Fibroblast of skin of abdomen (primary cell): ENCODE data around the gene LOX. TPM values are rescaled to one million over a fixed set of nuclear protein-coding genes. Genes with fewer than 3 reads are reported as not detected.

Experiments used
- DNase-seq: peaks from one replicate; pipeline ENCODE4 v3.0.0-alpha.2; 2013
- polyA plus RNA-seq, 2 experiments: library from polyadenylated mRNA; unstranded; fragments of 120-200 nt; gene quantifications; one replicate each; pipeline ENCODE4 v1.2.1, GENCODE V29; 2013; ENCODE audit not compliant: insufficient read length in 2 of 2

The LOX gene, protein sequence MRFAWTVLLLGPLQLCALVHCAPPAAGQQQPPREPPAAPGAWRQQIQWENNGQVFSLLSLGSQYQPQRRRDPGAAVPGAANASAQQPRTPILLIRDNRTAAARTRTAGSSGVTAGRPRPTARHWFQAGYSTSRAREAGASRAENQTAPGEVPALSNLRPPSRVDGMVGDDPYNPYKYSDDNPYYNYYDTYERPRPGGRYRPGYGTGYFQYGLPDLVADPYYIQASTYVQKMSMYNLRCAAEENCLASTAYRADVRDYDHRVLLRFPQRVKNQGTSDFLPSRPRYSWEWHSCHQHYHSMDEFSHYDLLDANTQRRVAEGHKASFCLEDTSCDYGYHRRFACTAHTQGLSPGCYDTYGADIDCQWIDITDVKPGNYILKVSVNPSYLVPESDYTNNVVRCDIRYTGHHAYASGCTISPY
- 755 TPM for polyA plus RNA-seq (2013, experiment 1 of 2; ENCODE audit: insufficient read length)
- polyA plus RNA-seq (2013, experiment 2 of 2; ENCODE audit: insufficient read length), result 753 TPM

DNA sequence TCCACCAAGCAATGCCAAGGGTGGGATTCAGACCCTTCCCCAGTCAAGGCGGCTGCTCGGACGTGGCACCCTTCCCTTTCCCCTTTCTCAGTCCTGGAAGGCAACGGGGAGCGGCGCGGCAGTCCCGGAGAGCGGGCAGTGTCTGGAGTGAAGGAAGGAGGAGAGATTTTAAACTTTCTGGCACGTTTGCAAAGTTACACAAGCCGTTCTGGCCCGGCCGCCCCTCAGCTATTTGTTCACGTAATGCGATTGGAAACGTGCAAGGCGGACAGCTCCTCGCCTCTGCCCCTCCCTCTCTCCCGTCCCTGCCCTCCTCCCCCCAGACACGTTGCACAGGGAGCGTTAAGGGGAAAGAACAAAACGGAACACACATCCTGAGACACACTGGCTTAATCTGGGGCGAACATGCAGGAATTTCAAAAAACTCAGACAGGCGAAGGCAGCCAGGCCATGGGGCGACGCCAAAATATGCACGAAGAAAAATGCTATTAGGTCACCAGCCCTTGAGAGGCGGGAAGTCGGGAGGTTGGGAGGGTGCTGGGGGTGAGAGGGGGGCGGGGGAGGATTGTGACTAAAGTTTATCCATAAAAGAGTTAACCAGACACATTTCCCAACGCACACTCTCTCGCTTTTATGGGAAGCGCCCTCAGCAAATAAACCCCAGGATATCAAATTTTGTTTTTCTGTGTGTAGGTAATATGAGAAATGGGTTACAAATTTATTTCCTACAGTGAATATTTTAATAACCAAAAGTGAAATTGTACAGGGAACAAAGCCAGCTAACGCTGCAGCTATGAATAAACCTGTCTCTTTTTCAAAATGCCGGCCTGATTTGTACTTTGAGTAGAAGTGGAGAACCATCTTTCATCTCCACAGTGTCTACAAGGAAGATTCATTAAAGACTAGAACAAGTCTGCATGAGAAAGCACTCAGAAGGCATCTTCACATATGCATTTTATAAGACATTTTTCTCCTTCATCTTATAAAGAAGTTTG, at the start of gene LOX:
TSS of gene LOX (minus strand) at position 144 of the 995 bp plus-strand sequence. CDS start 274 bp downstream, outside the sequence.
- DNase-seq, result peak; percentile 100

DNA sequence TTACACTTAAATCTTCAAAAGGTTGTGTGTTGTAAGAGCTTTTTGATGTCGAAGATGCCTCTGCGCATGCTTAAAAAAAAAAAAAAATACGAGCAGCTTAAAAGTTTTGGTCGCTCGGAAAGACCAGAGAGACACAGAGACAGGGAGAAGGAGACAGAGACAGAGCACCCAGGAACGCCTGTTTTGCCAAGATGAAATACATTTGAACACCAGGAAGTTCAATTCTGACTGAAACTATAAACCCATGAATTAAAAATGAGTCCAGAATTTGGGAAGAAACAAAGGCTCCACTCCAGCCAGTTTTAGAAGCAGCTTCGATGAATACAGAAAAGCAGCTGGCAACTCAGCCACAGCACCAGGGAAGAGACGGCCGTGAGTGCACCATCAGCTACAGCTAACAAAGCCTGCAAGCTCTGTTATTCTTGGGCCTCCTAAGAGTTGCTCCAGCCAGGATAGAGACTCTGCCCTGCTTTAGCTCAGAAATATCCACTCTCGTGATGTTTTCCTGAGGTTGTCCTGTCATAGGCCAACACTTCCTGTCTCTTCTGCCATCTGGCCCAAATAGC, 48.8 kb upstream of the LOX start:
- peak; percentile 40 for DNase-seq

DNA sequence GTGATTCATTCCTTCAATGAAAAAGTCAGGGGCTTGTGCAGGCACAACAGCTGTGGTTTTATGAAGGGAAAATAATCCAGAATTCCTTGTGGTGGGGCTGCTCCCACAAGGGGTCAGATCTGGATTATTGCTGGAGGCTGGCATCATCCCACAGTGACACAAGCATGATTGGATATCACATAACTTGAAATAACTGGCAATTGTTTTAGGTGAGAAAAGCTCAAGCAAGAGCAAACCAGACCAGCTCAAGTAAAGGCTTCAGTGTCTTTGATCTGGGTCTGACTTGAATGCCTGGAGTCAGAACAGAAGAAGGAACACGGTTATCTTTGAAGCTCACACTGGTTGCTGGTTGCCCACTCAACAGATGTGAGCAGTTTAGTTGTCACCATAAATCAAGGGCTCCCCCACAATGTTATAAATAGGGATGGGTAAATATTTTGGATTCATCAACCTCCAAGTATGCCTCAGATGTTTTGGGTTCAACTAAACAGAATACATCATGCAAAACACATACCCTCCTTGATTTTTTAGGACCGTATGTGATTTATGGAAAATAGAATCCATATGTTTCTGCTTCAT, 48.2 kb upstream of the LOX start:
- DNase-seq, result peak; percentile 88

DNA sequence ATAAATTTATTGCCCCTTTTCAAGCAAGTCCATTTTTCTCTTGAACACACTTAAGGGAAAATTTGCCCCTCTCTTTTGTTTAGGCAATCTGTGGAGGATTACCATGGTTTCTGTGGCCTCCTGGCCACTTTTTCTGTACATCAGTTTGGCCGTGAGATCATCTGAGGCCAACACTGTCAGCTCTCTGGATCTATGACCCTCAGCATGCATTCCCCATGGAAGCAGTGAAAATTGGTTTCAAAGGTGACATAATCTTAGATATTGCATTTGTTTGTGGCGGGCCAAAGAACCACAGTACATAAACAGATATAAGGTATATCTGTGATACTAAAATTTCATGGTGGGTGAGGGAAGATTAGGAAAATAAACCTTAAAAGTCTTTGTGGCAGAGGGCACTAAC, 46.7 kb upstream of the LOX start:
- no peak for DNase-seq

DNA sequence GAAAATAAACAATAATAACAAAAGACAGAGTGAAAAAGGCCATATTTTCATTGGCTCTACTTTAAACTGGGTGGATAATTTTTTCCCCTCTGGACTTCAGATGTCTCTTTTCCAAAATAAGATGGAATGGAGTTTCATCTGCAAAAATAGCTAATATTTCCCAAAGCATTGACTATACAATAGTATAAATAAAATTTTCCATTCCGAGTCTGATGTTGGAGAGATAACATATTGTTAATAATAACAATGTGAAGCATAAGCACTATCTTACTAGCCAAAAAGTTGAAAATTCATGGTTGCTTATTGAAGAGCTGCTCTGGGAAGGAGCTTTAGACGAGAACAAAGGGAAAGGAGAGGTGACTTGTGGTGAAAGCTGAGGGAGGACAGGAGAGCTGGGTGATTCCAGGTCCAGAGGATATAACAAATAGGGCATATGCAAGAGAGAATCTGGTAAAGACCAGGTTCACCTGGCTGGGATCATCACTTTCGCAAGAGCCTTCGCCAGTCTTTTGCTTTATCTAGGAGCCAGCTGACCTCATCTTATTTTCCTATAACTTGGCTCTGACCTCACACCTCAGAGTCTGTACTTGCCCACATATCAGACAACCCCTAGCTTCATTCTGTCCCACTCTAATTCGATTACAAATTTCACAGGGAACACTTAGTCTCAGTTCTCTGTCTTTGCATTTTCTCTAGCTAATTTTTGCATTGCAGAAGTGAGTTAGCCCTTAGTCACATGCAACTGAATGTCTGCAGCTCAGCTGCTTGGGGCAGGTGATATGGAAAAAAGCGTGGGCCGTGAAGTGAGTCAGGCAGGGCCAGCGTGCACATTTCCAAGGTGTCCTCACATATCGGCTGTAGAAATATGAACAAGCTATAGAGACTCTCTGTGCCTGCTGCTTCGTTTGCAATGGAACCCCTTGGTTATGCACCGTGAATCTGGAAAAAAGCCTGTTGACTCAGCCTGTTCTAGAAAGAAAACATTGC, 43.7 kb upstream of the LOX start:
- DNase-seq, result no peak

DNA sequence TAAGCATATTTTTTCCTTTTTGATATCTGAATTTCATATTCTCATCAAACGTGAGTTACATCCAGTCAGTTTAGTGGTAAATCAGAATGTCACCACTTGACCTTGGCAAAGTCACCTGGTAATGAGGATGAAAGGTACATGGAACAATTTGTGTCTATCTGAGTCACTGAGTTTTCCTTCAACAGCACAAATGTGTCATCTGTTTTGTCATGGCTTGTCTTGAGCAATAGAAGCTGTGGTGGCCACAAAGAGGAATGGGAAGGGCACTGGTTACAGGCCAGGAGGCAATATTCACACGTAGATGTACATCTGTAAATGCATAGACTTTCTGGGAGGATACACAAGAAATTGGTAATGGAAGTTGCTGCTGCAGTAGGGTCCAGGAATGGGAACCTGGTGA, 42.9 kb upstream of the LOX start:
- no peak for DNase-seq

DNA sequence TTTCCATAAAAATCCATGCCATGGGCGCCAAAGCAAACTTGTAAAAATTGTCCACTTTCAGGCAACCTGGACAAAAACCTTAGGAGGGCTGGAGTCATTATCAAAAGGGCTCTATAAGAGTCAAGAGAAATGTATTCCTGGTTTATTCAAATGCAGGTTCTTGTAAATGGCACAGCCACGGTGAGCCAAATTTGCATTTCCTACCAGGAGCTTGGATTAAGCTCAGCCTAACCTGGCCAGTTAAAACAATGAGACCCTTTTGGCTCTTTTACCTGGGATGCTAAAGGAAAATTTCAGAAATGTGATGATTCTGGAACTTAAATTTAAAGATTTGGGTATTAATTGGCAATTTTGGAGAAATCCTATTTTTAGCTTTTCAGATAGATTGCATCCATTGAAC, 42.4 kb upstream of the LOX start:
- no peak for DNase-seq

DNA sequence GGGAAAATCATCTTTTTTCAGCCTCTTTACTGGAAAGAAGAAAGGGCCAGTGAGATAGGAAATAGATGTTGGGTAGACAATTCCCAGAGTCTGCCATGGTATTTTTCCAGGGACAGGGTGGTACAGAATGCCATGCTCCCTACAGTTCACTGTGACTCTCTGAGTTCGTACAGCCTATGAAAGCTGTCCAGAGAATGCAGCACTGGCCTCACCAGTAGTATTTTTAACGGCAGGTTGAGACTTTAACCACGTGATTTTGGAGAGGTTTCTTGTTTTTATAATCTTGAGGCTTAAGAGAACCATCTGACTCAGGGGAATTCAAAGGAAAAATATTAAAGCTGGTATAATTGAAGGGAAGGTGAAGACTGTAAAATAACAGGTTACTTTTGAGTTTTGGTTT, 41.1 kb upstream of the LOX start:
- DNase-seq, result no peak

DNA sequence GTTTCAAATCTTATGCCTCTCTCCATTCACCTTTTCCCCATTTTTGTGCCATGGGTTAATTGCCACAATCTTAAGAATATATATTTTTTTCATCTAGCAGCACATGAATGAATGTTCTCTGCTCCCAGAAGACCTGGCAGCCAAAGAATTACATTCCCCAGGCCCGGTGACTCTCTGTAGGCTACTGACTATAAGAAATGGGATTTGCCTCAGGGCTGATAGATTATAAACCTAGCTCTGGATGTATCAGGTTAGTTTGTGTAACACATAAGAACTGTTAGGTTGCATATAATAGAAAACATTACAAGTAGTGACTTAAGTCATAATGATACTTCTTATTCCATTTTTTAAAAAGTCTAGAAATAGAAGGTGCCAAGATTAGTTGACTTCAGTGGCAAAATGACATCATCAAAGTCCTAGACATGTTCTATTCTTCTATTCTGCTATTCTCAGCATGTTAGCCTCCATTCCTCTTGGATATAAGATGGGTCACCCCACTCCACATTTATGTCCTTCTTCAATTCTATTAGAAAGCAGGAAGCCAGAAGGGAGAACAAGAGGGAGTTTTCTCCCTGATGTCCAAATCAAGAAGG, 40.4 kb upstream of the LOX start:
- no peak for DNase-seq

DNA sequence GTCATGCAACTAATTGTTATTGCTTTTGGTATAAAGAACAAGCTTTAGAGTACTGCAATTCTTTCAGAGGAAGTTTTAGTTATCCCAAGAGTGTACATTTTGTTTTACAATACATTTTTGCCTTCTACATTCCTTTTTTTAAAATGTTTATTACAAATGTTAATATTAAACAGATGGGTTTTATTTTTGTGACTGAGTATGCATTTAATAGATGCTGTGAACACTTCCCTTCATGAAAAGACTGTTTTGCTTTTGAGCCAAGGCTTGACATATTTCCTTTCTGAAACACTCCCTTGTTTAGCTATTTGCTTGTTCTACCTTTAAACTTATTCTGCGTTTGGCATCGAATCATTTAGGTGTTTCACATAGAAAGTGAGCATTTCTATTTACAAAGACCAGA, 36.4 kb upstream of the LOX start:
- no peak for DNase-seq

DNA sequence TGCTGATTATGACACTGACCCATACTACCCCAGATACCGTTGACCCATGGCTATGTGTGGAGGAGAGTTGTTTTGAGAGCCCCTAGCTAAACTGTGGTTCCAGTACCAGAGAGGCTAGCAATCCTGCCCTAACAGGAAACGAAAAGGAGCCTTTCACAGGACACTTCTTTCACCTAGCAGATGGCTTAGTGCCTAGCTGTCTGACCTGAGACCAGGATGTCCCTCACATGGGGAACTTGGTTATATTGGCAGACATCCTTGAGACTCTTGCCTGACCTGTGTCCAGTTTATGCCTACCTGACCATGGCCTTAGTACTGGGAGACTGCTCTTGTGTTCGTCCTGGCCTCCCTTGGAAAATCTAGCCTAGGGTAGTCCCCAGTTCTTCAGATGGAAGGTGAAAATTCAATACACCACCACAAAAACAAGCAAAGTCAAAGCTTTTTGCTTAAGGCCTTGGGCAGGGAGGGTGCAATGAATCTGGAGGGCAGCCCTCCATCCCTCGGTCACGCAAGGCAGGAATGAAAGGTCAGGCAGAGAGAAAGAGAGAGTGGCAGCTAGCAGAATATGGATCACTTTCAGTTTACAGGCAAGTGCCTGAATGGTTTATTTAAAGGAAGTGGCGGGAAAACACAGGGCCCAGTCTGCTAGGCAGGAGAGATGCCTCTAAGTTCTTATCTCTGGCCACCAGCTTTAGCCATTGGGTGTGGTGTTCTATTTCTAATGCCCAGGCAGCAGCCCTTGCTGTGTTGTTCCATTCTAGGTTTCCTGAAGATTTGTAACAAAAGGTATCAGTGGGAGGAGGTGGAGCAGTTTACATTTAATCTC, 34.9 kb upstream of the LOX start:
- no peak for DNase-seq

DNA sequence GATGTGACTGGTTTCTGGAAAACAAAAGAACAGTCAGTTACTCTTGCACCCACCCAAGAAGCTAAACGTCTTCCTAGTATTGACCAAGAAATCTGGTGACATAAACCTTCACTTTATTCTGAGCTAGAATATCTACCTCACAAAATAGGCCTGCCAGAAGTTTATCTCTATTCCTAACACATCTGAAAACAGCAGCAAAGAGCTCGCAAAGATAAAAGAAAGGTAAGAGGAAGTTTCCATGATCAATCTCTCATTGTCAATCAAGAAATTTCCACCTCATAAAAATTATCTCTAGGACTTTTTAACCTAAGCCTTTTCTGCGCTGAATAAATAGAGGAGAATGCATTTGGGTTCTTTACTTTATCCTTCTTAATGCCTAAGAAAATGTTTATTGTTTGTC, 34.0 kb upstream of the LOX start:
- DNase-seq, result no peak

DNA sequence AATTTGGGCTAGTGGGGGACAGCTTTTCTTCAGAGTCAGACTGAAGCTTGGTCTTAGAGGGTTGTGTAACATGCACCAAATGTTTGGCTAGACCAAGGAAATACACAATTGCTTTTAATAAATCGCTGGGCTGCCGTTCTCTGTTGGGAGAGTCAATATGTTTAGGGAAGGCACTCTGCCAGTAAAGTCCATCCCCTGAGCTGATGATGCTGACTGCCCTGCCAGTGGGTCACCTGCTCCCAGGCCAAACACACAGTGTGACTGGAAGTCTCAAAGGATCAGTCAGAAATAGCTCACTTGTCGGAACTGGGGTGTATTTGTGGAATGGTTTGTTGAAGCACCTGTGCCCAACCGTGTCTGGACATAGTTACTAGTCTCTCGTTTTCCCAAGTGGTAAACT, 33.4 kb upstream of the LOX start:
- DNase-seq, result no peak

DNA sequence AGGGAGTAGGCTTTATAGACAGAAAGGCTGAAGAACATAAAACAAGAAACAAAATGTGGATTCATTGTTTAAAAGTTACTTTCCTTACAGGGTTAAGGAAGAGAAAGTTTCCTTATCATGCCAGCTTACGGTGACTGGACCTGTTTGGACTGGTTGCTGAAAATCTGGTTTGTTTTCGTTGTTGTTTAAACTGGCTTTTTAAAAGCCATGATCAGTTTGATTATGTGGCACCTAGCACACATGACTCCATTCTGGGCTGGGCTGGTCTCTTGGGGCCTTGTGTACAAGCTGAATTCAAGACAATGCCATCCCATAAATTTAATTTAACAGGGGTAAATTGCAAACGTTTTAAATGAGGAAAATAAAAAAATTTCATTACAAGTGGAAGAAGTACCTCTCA, 32.9 kb upstream of the LOX start:
- no peak for DNase-seq

DNA sequence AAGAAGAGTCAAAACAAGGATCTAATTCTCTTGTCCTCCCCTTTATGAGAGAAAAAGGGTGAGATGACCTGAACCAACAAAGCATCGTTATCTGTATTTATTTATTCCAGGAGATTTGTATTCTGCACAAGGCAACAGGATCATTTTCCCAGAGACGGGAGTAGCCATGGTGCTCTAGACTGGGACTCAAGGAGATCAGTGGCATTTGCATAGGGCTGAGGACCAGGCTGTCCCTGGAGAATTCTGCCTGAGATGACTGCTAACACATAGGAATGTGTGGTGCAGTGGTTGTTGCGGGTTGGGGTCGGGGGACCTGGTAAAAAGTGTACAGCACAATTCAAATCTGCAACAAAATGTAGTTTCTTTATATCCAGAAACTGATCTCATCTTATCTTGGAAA, 29.0 kb upstream of the LOX start:
- no peak for DNase-seq

DNA sequence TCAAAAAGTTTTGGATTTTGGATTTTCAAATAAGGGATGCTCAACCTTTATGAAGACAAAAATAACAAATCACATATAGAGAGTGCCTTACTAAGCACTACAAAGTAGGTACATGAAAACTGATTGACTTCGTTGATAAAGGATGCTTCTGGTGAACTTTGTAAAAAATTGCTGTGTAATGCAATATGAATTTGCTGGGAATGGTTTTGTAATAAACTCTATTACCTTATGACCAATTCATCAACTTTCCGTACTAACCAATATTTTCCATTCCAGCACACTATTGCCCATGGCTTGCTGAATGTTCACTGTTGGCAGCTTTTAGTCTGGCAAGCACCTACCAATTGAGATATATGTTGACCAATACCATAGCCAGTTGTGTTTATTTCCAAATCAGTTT, 27.9 kb upstream of the LOX start:
- no peak for DNase-seq

DNA sequence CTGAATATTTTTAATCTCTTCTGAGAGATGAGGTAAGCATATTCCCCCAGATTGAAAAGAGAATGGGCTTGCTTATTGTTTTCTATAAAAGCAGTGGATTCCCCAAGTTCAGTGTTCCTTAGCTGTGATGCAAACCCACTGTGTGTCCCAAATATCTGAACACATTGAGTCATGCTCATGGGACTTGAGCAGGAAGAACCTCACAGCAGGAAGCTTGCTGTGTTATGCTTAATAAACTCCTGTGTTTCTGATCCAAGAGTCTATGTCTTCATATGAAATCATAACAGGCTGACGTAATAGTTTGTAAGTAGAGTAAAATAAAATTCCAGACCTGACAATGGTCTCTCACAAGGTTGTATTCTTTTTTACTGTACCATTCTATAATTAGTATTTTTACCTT, 24.8 kb upstream of the LOX start:
- peak; percentile 68 for DNase-seq

DNA sequence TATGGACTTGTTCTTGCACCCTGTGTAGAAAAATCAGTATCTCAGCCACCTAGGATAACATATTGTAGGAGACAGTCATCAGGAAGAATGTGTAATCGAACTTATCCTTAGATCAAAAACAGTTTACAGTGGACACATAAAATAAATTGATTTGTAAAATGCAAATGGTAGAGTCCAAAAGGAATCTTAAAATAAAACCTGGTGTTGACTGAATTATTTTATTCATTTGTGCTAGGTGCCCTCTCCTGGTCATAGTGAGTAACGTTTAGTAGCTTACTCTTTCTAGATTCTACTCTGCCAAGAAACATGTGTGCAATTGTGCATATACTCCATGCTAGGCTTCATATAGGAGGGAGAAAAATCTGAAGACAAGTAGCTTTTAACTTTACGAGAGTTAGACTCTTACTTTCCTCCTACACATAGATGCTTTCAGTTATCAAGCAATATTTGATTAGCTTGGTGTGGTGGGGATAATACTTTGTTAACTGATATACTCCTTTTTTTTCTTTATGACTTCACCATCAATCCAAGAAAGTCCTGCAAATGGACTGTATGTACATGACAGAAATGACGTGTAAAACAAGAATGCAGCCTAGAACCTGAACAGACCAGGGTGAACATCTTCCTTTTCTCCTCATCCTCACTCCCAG, 23.7 kb upstream of the LOX start:
- peak; percentile 72 for DNase-seq

DNA sequence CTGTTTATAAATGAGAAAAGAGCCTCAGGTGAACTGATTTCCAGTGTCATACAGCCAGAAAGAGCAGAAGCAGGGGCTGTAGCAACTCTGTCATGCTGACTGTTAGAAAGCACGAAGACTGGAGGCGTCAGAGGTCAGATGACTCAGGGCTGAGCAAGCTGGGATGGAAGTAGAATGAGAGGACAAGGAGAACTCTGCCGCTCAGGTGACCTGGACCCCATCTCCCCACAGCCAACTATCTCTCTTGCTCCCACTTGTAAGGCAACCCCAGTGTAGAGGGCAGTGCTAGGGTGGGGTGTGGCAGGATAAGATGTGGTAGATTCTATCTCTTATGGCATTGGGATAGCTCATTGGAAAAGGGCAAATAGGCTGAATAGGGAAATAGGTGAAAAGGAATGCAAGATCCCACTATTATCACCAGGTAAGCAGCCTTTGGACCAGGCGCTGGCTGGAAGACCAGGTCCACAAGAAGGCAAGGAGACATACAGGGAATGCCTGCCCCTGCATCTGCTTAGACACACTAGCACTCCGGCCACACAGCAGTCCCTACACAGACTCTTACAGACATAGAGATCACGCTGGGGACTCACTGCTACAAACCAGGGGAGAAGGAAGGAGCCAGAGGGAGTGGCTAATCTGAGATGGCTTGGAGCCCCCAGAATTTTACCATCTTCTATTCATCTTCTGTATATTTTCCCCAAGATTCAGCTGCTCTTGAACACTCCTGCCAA, 21.2 kb upstream of the LOX start:
- peak; percentile 68 for DNase-seq
